ENCODE measurements around the gene OSCP1. TPM values are rescaled to one million over a fixed set of nuclear protein-coding genes. Genes with fewer than 3 reads are reported as not detected.

OSCP1 gene
- total and polyA plus RNA-seq, 2 experiments from 2014 or later = 2.2 to 2.6 TPM

DNA sequence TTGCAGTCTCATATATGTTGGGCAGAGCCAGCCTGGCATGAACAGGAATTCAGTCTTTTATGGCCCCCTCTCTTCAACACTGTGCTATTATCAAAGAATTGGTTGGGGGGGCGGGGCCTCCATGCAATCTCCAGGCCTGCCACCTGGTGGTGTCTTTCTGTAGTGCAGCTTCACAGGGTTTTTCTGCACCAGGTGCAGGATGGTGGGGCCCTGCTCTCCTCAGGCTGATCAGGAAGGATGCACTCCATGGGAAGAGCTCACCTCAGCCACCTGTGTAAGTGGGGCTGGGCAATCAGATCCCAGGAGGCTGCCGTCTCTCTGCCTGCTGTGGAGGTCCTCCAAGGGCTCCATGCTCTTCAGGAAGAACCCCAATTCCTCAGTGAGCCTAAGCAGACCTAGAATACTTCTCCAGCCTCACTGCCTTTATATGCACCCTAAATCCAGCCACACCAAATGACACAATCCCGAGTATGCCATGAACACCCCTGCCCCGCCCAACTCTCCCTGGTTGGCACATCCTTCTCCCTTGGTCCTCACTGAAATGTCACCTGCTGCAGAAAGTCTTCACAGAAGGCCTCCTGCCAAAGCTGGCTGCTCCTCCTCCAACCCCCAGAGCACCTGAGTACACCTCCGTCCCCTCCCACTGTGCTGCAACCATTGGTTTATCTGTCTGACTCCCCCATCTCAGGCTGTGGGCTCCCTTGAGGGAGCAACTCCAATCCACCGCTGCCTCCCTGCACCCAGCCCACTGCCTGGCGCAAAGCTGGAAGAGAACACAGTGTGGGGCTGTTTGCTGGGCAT is 81.0 kb downstream of the OSCP1 start:
- peak overlapping the region; percentile 74 for H3K27ac Mint-ChIP-seq
- Histone ChIP-seq H3K4me2 (0 out of 2 replicates have a peak overlapping the region, but pooled peaks have one; percentile 16), H4K20me1 (replicated peaks; ENCODE audit: insufficient read depth) (peaks cover 11% of the 10 kb centered on the region; the same call in 1 of the 2 replicates), H3K79me2 (replicated peaks; ENCODE audit: insufficient read depth) (peaks cover 67% of the 10 kb centered on the region), H3K4me1 (ENCODE audit: insufficient read depth) (peaks cover 40% of the 10 kb centered on the region), H3K27me3 (ENCODE audit: insufficient read depth) (no peaks in the 10 kb centered on the region), H3K36me3 (ENCODE audit: insufficient read depth) (no peaks in the 10 kb centered on the region; the same call in 1 of the 2 replicates), H3F3A (replicated peaks; ENCODE audit: low read depth) (peaks cover 9% of the 10 kb centered on the region), H3K4me3 (no peak overlapping the region), H3K9me2 (ENCODE audit: insufficient read depth) (no peaks in the 10 kb centered on the region), H3K27ac (ENCODE audit: low read depth) (no peak overlapping the region), H2AFZ (no peak overlapping the region)
- no peaks in the 10 kb centered on the region for H3K9me3 Mint-ChIP-seq
- TF ChIP-seq, protein P1, sequence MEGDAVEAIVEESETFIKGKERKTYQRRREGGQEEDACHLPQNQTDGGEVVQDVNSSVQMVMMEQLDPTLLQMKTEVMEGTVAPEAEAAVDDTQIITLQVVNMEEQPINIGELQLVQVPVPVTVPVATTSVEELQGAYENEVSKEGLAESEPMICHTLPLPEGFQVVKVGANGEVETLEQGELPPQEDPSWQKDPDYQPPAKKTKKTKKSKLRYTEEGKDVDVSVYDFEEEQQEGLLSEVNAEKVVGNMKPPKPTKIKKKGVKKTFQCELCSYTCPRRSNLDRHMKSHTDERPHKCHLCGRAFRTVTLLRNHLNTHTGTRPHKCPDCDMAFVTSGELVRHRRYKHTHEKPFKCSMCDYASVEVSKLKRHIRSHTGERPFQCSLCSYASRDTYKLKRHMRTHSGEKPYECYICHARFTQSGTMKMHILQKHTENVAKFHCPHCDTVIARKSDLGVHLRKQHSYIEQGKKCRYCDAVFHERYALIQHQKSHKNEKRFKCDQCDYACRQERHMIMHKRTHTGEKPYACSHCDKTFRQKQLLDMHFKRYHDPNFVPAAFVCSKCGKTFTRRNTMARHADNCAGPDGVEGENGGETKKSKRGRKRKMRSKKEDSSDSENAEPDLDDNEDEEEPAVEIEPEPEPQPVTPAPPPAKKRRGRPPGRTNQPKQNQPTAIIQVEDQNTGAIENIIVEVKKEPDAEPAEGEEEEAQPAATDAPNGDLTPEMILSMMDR (conservative IDR thresholded peaks at IDR 0.05; ENCODE audit: low read depth in 2 of 2) = peak; percentile 86 to 90
- TF ChIP-seq EZH2 (IDR thresholded peaks at IDR 0.05; ENCODE audit: low read depth, unreplicated experiment) = no peak
- H3K36me3 Mint-ChIP-seq (ENCODE audit: low read depth) = 0 out of 3 replicates have a peak, but pooled peaks cover 4% of the 10 kb centered on the region
- peak; percentile 77 for ATAC-seq
- H3K4me1 Mint-ChIP-seq = peaks cover 51% of the 10 kb centered on the region
- no peak overlapping the region; the same call in 2 of the 3 replicates for H3K4me3 Mint-ChIP-seq
- peak; percentile 95 for DNase-seq (ENCODE audit: low spot score)
- peaks cover 4% of the 10 kb centered on the region for H3K27me3 Mint-ChIP-seq (ENCODE audit: insufficient read depth, low read depth, poor library complexity)

Small RNAs within 50 kb of the gene (small RNA-seq; reads per million reads assigned to genes)
- 0.10 reads per million for gene RNU4-27P (ENCODE audit: low replicate concordance)
- gene SNORA63C (ENCODE audit: low replicate concordance) = not detected

Other genes with a start within 250 kb of the OSCP1 start
- 127 and 145 TPM in 2 replicates for gene THRAP3, start 226.0 kb downstream of the OSCP1 start, total RNA-seq (2014; rRNA removed; shearing (Covaris generic))
- gene THRAP3, start 226.0 kb downstream of the OSCP1 start, polyA plus RNA-seq (2016; fragmentation: Nextera tagmentation; extraction: Ambion mirVana) = 147 and 161 TPM in 2 replicates
- 4.4 and 6.3 TPM in 2 replicates for gene SH3D21, start 144.1 kb downstream of the OSCP1 start, total RNA-seq (2014; rRNA removed; shearing (Covaris generic))
- gene SH3D21, start 144.1 kb downstream of the OSCP1 start, polyA plus RNA-seq (2016; fragmentation: Nextera tagmentation; extraction: Ambion mirVana) = 3.1 and 3.7 TPM in 2 replicates
- gene EVA1B, start 126.8 kb downstream of the OSCP1 start, total RNA-seq (2014; rRNA removed; shearing (Covaris generic)) = 27.1 and 27.3 TPM in 2 replicates
- 9.2 and 11.5 TPM in 2 replicates for gene EVA1B, start 126.8 kb downstream of the OSCP1 start, polyA plus RNA-seq (2016; fragmentation: Nextera tagmentation; extraction: Ambion mirVana)
- gene STK40, start 64.5 kb downstream of the OSCP1 start, total RNA-seq (2014; rRNA removed; shearing (Covaris generic)) = 20.0 and 20.2 TPM in 2 replicates
- 8.1 and 8.5 TPM in 2 replicates for gene STK40, start 64.5 kb downstream of the OSCP1 start, polyA plus RNA-seq (2016; fragmentation: Nextera tagmentation; extraction: Ambion mirVana)
- 27.5 and 28.6 TPM in 2 replicates for gene LSM10, start 52.5 kb downstream of the OSCP1 start, total RNA-seq (2014; rRNA removed; shearing (Covaris generic))
- 96.2 and 98.9 TPM in 2 replicates for gene LSM10, start 52.5 kb downstream of the OSCP1 start, polyA plus RNA-seq (2016; fragmentation: Nextera tagmentation; extraction: Ambion mirVana)
- gene MRPS15, start 13.9 kb upstream of the OSCP1 start, total RNA-seq (2014; rRNA removed; shearing (Covaris generic)) = 86.4 and 105 TPM in 2 replicates
- gene MRPS15, start 13.9 kb upstream of the OSCP1 start, polyA plus RNA-seq (2016; fragmentation: Nextera tagmentation; extraction: Ambion mirVana) = 311 and 312 TPM in 2 replicates
- not detected in 2 replicates for gene CSF3R, start 32.5 kb upstream of the OSCP1 start, total RNA-seq (2014; rRNA removed; shearing (Covaris generic))
- gene CSF3R, start 32.5 kb upstream of the OSCP1 start, polyA plus RNA-seq (2016; fragmentation: Nextera tagmentation; extraction: Ambion mirVana) = not detected in 2 replicates